A549 (cell line): ENCODE data around the gene KHDC4. TPM values are rescaled to one million over a fixed set of nuclear protein-coding genes. Genes with fewer than 3 reads are reported as not detected.

Source experiments
- ATAC-seq, 2 experiments: fragments of 200-7000 bp in 1 of 2; fragments of >200 bp in 1 of 2; cut with Nextera tagmentation in 1 of 2; cut with Tn5 transposase in 1 of 2; 3 replicates each; pipeline versions ENCODE4 v1.8.0 to v1.9.1; 2018 to 2020; ENCODE audit warnings: mild to moderate bottlenecking in 1 of 2, moderate library complexity in 1 of 2
- CTCF ChIA-PET: fragments of 300-600 bp; sonication (Branson Sonifier 250); formaldehyde crosslinking; extraction: SDS; loops from one replicate; lab custom pipeline; 2021; ENCODE audit warnings: antibody characterized with exemption, inconsistent platforms; lab: Yijun Ruan, JAX
- POLR2A ChIA-PET: fragments of 350-600 bp; formaldehyde crosslinking; extraction: SDS; loops from one replicate; lab custom pipeline; 2021; ENCODE audit warnings: antibody characterized with exemption, inconsistent platforms; lab: Yijun Ruan, JAX
- DNase-seq, 2 experiments: peaks; one replicate each; pipeline versions ENCODE4 v3.0.0 to v3.0.0-alpha.2; 2011 to 2016; ENCODE audit warnings: low read depth in 1 of 2, low spot score in 1 of 2
- FAIRE-seq: peaks from 2 replicates; lab custom pipeline; 2011; peaks lifted over from hg19 to GRCh38; lab: Jason Lieb, UNC
- H3K27ac ChIP-seq, 2 experiments: fragments of >200 bp; sonication (Bioruptor Twin); formaldehyde crosslinking; 3 replicates each; pipeline ENCODE4 v1.5.1; 2016 to 2017
- H3K4me1 ChIP-seq: fragments of >200 bp; sonication (Bioruptor Twin); formaldehyde crosslinking; 3 replicates; pipeline ENCODE4 v1.6.1; 2016
- H3K4me2 ChIP-seq: fragments of >200 bp; sonication (Bioruptor Twin); formaldehyde crosslinking; 3 replicates; pipeline ENCODE4 v1.6.1; 2016
- H3K4me3 ChIP-seq: fragments of >200 bp; sonication (Bioruptor Twin); formaldehyde crosslinking; 3 replicates; pipeline ENCODE4 v1.5.1; 2016
- H3K9me3 ChIP-seq: fragments of >200 bp; sonication (Bioruptor Twin); formaldehyde crosslinking; 3 replicates; pipeline ENCODE4 v1.6.1; 2016
- BHLHE40 ChIP-seq: IDR thresholded peaks from 2 replicates; pipeline ENCODE4 v1.6.1; 2012; ENCODE audit warnings: low read depth, low read length, inconsistent platforms
- E2F6 ChIP-seq: IDR thresholded peaks from 2 replicates; pipeline ENCODE4 v1.6.1; 2012; ENCODE audit warnings: low read depth, borderline replicate concordance
- EHF ChIP-seq: fragments of 250-450 bp; sonication (Bioruptor Pico); IDR thresholded peaks from 2 replicates; pipeline ENCODE4 v1.5.0; 2020; ENCODE audit warnings: mild to moderate bottlenecking
- FOSB ChIP-seq: fragments of 250-450 bp; sonication (Bioruptor Pico); IDR thresholded peaks from 2 replicates; pipeline ENCODE4 v1.5.0; 2020; ENCODE audit warnings: mild to moderate bottlenecking, moderate library complexity
- FOSL2 ChIP-seq, 2 experiments: fragments of 450-650 bp in 1 of 2; fragments of >200 bp in 1 of 2; sonication (Bioruptor Twin) in 1 of 2; formaldehyde crosslinking; IDR thresholded peaks; 2 replicates each; pipeline versions ENCODE4 v1.5.0 to v1.6.1; 2016 to 2020; ENCODE audit warnings: mild to moderate bottlenecking in 1 of 2, moderate library complexity in 1 of 2
- GATA3 ChIP-seq: IDR thresholded peaks from 2 replicates; pipeline ENCODE4 v1.6.1; 2012; ENCODE audit warnings: borderline replicate concordance
- HOXB13 ChIP-seq: fragments of 250-450 bp; sonication (Bioruptor Pico); IDR thresholded peaks from 2 replicates; pipeline ENCODE4 v1.5.0; 2020; ENCODE audit warnings: low read depth, mild to moderate bottlenecking, moderate library complexity
- MAFK ChIP-seq: fragments of 450-650 bp; IDR thresholded peaks from 2 replicates; pipeline ENCODE4 v1.6.1; 2014; ENCODE audit not compliant: partially characterized antibody
- NR3C1 ChIP-seq: fragments of >200 bp; sonication (Bioruptor Twin); formaldehyde crosslinking; IDR thresholded peaks from 3 replicates; pipeline ENCODE4 v1.6.1; 2017
- PBX3 ChIP-seq: IDR thresholded peaks from 2 replicates; pipeline ENCODE4 v1.6.1; 2012
- PHF8 ChIP-seq: fragments of 200-600 bp; sonication (generic); IDR thresholded peaks from 2 replicates; pipeline ENCODE4 v1.6.1; 2016; ENCODE audit warnings: low read depth, mild to moderate bottlenecking, antibody characterized with exemption, moderate library complexity, borderline replicate concordance
- POLR2A ChIP-seq: IDR thresholded peaks from 2 replicates; pipeline ENCODE4 v1.6.1; 2012; ENCODE audit warnings: mild to moderate bottlenecking, low read length
- REST ChIP-seq: fragments of 200-600 bp; sonication (generic); IDR thresholded peaks from 2 replicates; pipeline ENCODE4 v1.6.1; 2016; ENCODE audit warnings: antibody characterized with exemption, mild to moderate bottlenecking, moderate library complexity
- SMC3 ChIP-seq: fragments of >200 bp; sonication (Bioruptor Twin); formaldehyde crosslinking; IDR thresholded peaks from 3 replicates; pipeline ENCODE4 v1.6.1; 2018; ENCODE audit warnings: inconsistent platforms
- SREBF2 ChIP-seq: fragments of 450-650 bp; IDR thresholded peaks from 2 replicates; pipeline ENCODE4 v1.6.1; 2014; ENCODE audit warnings: mild to moderate bottlenecking, moderate library complexity
- TP53 ChIP-seq: fragments of 250-450 bp; sonication (Bioruptor Pico); IDR thresholded peaks from 2 replicates; pipeline ENCODE4 v1.5.0; 2021; ENCODE audit warnings: mild to moderate bottlenecking, moderate library complexity
- WGBS: methylation state at CpG from one replicate; pipeline ENCODE4 v1.1.6; 2017; ENCODE audit errors: missing lambda C conversion rate; 5-methylcytosine and 5-hydroxymethylcytosine counted together
- polyA plus RNA-seq, 4 experiments: library from polyadenylated mRNA; depleted of rRNA in 3 of 4; stranded (reverse); fragments of >200 nt; fragmentation: RNase III in 1 of 4; extraction: RNeasy Plus Mini Kit Qiagen cat#74134 plus additional on column Dnase treatment in 1 of 4; gene quantifications; 2 replicates in 3 of 4; 3 replicates in 1 of 4; pipeline ENCODE4 v1.2.3, GENCODE V29; 2011 to 2017
- TF ChIP-seq, protein P1 (sequence below): fragments of 450-650 bp; IDR thresholded peaks from 2 replicates; pipeline ENCODE4 v1.6.1; 2014; ENCODE audit warnings: antibody characterized with exemption
- TF ChIP-seq, protein P2 (sequence below): fragments of >200 bp; sonication (Bioruptor Twin); formaldehyde crosslinking; IDR thresholded peaks from 3 replicates; pipeline ENCODE4 v1.5.1; 2016

The KHDC4 gene
- polyA plus RNA-seq, 2 of the 4 experiments (the other 2 are of a cell fraction): 37.7 to 72.3 TPM

DNA sequence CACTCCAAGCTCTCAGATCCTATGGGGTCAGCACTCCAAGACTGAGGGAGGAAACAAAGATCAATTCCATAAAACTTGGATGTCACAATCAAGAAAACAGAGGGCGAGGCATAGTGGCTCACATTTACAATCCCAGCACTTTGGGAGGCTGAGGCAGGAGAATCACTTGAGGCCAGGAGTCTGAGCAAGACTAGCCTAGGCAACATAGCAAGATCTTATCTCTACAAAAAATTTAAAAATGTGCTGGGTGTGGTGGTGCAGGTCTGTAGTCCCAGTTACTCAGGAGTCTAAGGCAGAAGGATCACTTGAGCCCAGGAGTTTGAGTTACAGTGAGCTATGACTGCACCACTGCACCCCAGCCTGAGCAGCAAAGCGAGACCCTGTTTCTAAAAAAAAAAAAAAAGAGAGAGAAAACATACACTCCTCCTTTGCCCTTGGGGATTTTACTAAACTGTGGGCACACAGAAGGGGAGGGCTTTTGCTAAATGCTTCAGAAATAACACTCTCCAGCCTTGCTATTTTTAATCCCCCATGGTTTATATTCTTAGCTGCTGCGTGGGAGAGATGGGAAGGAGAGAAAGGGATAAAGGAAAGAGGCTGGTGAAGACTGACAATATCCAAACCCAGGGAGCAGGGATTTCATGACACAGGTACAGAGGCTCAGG lies 26.0 kb upstream of the KHDC4 start:
- 84% methylated on average over 3 of the region's 3 CpGs for WGBS
- CTCF ChIA-PET: interaction anchor here (0.8 to 6.0 kb wide), 8 partner anchors 11 to 629 kb away, joined by 4 to 43 read pairs (median 12); partner anchors contain the start of genes ARHGEF2 and UBQLN4
- TF ChIP-seq EHF (CRISPR knock-in tag) (no peak), PHF8 (no peak)
- no peak overlapping the region for H3K4me3 ChIP-seq
- peak overlapping the region; percentile 91 to 95 for H3K27ac ChIP-seq
- ATAC-seq: no peak
- H3K4me1 ChIP-seq: peaks cover 39% of the 10 kb centered on the region
- H3K9me3 ChIP-seq: no peaks in the 10 kb centered on the region
- DNase-seq: no peak
- POLR2A ChIA-PET: interaction anchor here (1.5 kb wide), 1 partner anchor 15 kb away, joined by 3 read pairs; no protein-coding TSS in a partner anchor
- no peak for FAIRE-seq
- peak overlapping the region; percentile 66 for H3K4me2 ChIP-seq

- POLR2A ChIA-PET: no interaction called here
- Histone ChIP-seq H3K4me1 (peaks cover 27% of the 10 kb centered on the region), H3K4me2 (no peak overlapping the region), H3K4me3 (no peak overlapping the region), H3K9me3 (no peaks in the 10 kb centered on the region), H3K27ac (no peak overlapping the region)
- FAIRE-seq (no peak), DNase-seq (no peak), ATAC-seq (no peak)
- TF ChIP-seq, protein P1, sequence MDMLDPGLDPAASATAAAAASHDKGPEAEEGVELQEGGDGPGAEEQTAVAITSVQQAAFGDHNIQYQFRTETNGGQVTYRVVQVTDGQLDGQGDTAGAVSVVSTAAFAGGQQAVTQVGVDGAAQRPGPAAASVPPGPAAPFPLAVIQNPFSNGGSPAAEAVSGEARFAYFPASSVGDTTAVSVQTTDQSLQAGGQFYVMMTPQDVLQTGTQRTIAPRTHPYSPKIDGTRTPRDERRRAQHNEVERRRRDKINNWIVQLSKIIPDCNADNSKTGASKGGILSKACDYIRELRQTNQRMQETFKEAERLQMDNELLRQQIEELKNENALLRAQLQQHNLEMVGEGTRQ: no peak
- no peak for TF ChIP-seq REST
- TF ChIP-seq FOSB: no peak
- TF ChIP-seq, protein P2, sequence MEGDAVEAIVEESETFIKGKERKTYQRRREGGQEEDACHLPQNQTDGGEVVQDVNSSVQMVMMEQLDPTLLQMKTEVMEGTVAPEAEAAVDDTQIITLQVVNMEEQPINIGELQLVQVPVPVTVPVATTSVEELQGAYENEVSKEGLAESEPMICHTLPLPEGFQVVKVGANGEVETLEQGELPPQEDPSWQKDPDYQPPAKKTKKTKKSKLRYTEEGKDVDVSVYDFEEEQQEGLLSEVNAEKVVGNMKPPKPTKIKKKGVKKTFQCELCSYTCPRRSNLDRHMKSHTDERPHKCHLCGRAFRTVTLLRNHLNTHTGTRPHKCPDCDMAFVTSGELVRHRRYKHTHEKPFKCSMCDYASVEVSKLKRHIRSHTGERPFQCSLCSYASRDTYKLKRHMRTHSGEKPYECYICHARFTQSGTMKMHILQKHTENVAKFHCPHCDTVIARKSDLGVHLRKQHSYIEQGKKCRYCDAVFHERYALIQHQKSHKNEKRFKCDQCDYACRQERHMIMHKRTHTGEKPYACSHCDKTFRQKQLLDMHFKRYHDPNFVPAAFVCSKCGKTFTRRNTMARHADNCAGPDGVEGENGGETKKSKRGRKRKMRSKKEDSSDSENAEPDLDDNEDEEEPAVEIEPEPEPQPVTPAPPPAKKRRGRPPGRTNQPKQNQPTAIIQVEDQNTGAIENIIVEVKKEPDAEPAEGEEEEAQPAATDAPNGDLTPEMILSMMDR: no peak
- TF ChIP-seq PBX3: no peak
- no peak for TF ChIP-seq BHLHE40
- no peak for TF ChIP-seq SMC3
- no peak for TF ChIP-seq GATA3
- WGBS: 87% methylated on average over 12 of the region's 12 CpGs
- CTCF ChIA-PET: interaction anchor here (0.7 to 6.0 kb wide), 12 partner anchors 10 to 323 kb away, joined by 3 to 43 read pairs (median 5); partner anchors contain the start of genes ARHGEF2 and RAB25
Measured at GRCh38 chr1:155957411-155957915, 23.2 kb upstream of the KHDC4 start.

DNA sequence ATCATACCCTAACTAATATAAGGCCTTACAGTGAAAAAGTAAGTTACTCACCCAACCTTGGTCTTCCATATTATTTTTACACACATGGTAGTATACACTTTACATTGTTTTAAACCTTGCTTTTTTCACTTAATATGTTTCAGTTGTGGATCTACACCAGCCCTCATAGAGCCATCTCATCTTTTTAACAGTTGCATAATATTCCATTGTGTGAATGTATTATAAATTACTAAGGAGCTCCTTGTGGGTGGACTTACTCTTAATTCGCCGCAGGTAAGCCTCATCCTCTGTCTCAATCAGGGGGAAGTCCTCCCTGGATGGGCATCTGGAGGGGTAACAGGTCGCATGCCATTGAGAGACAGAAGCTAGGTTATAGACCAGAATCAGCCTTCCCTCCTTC lies 20.4 kb upstream of the KHDC4 start:
- no peaks in the 10 kb centered on the region for H3K9me3 ChIP-seq
- TF ChIP-seq TP53 (CRISPR knock-in tag): no peak
- TF ChIP-seq, protein P1: no peak
- TF ChIP-seq NR3C1: no peak
- TF ChIP-seq HOXB13 (CRISPR knock-in tag): no peak
- TF ChIP-seq FOSL2 (IDR thresholded peaks at IDR 0.05): no peak
- TF ChIP-seq FOSL2 (CRISPR knock-in tag; IDR thresholded peaks at IDR 0.05): no peak
- TF ChIP-seq POLR2A: no peak
- no peak for TF ChIP-seq MAFK
- no peak for TF ChIP-seq SREBF2
- no peak for TF ChIP-seq E2F6
- TF ChIP-seq REST: no peak

More for the DNA sequence above, 20.4 kb upstream of the KHDC4 start:
- no peak for DNase-seq
- CTCF ChIA-PET: interaction anchor here (0.8 to 4.1 kb wide), 9 partner anchors 8 to 111 kb away, joined by 3 to 36 read pairs (median 4); no protein-coding TSS in a partner anchor
- POLR2A ChIA-PET: no interaction called here
- WGBS: 92% methylated on average over 3 of the region's 3 CpGs
- no peaks in the 10 kb centered on the region; the same call in 2 of the 3 replicates for H3K4me1 ChIP-seq
- no peak for ATAC-seq
- FAIRE-seq: no peak
- no peak overlapping the region for H3K4me2 ChIP-seq
- no peak overlapping the region for H3K27ac ChIP-seq
- no peak overlapping the region for H3K4me3 ChIP-seq
